ENCODE results near the gene UTS2R. TPM values are rescaled to one million over a fixed set of nuclear protein-coding genes. Genes with fewer than 3 reads are reported as not detected.

The UTS2R gene
- total and polyA plus RNA-seq, 12 donors: not detected

- Histone ChIP-seq H3K9me3 (replicated peaks in 1 of 3) (no peaks in the 10 kb centered on the region), H3K27me3 (no peaks in the 10 kb centered on the region), H3K4me1 (replicated peaks in 1 of 2) (peaks cover 12 to 32% of the 10 kb centered on the region in 2 donors), H3K27ac (peak within 1 kb of the TSS in 2 of 5 donors; percentile 47 to 59), H3K36me3 (replicated peaks in 1 of 2) (no peaks in the 10 kb centered on the region), H3K4me3 (peak within 1 kb of the TSS in 2 of 4 donors; percentile 34 to 57)
- intact Hi-C loops (cut with DNase I): no loop called here
- TF ChIP-seq CTCF (IDR thresholded peaks at IDR 0.05) (no peak), POLR2A (IDR thresholded peaks at IDR 0.05) (no peak)
- 26 to 59% (median 27%) methylated on average over 26 to 90 of the region's 90 CpGs; no CpG with 5 or more reads in 1 of the 4 donors for WGBS, 4 donors
- DNase-seq: peak in 3 of 7 donors; percentile 32 to 65 (median 38)
These were observed 38.0 kb upstream of the UTS2R start, which contains the start of gene SECTM1 for GRCh38 chr17:82333279-82334171. Gene SECTM1 (minus strand): TSS chr17:82333766. CDS start chr17:82327240, 6,526 bp downstream.

GRCh38 chr17:82334204-82334621 lies 37.4 kb upstream of the UTS2R start:
- TF ChIP-seq POLR2A (IDR thresholded peaks at IDR 0.05) (no peak), CTCF (IDR thresholded peaks at IDR 0.05) (no peak)
- Histone ChIP-seq H3K36me3 (replicated peaks in 1 of 2) (no peaks in the 10 kb centered on the region), H3K27me3 (no peaks in the 10 kb centered on the region), H3K9me3 (replicated peaks in 1 of 3) (no peaks in the 10 kb centered on the region), H3K4me1 (replicated peaks in 1 of 2) (peaks cover 17 to 37% of the 10 kb centered on the region in 2 donors), H3K27ac (peak overlapping the region in 2 of 5 donors; percentile 47 to 59), H3K4me3 (peak overlapping the region in 1 of 4 donors; percentile 57)
- intact Hi-C loops (cut with DNase I): no loop called here
- DNase-seq: no peak
- WGBS, 4 donors: 66 to 88% (median 72%) methylated on average over 17 to 25 of the region's 25 CpGs

GRCh38 chr17:82334622-82335394 lies 36.8 kb upstream of the UTS2R start:
- Histone ChIP-seq H3K4me3 (peak overlapping the region in 2 of 4 donors; percentile 18 to 57), H3K4me1 (replicated peaks in 1 of 2) (peaks cover 17 to 41% of the 10 kb centered on the region in 2 donors), H3K36me3 (replicated peaks in 1 of 2) (no peaks in the 10 kb centered on the region), H3K27me3 (no peaks in the 10 kb centered on the region), H3K9me3 (replicated peaks in 1 of 3) (no peaks in the 10 kb centered on the region), H3K27ac (peak overlapping the region in 3 of 5 donors; percentile 23 to 51 (median 45))
- TF ChIP-seq CTCF (IDR thresholded peaks at IDR 0.05) (no peak), POLR2A (IDR thresholded peaks at IDR 0.05) (no peak)
- WGBS, 4 donors: 23 to 36% (median 31%) methylated on average over 10 to 16 of the region's 16 CpGs
- intact Hi-C loops (cut with DNase I): no loop called here
- no peak for DNase-seq

Measured in adrenal gland (tissue), 12 donors.